IPS-18c (cell line): ENCODE data around the gene TMEM200B.
A peak's percentile ranks its signal among the peaks of the same experiment; 100 is the strongest.
"Not testable (repeated sequence)": the region's sequence is repeated elsewhere in the genome, so short reads cannot be mapped to it uniquely, and the experiment has no call there.

ENCODE experiments used
- H3K4me3 ChIP-seq: 2 replicates; pipeline ENCODE4 v1.7.0; 2013; ENCODE audit warnings: low read depth, mild to moderate bottlenecking, low read length, moderate library complexity; ENCODE audit not compliant: insufficient read depth
- H3K9me3 ChIP-seq: one replicate; pipeline ENCODE4 v1.6.1; 2013; ENCODE audit warnings: mild to moderate bottlenecking, low read length, moderate library complexity; ENCODE audit not compliant: control insufficient read depth, insufficient read depth

Gene TMEM200B

GRCh38 chr1:29145739-29146437 is 22.2 kb upstream of the TMEM200B start:
- no peak overlapping the region for H3K4me3 ChIP-seq
- no peaks in the 10 kb centered on the region for H3K9me3 ChIP-seq

GRCh38 chr1:29144178-29144577 is 20.5 kb upstream of the TMEM200B start:
- Histone ChIP-seq H3K4me3 (no peak overlapping the region), H3K9me3 (no peaks in the 10 kb centered on the region)

GRCh38 chr1:29142714-29143113 is 19.0 kb upstream of the TMEM200B start:
- H3K4me3 ChIP-seq: no peak overlapping the region
- H3K9me3 ChIP-seq: no peaks in the 10 kb centered on the region

- Histone ChIP-seq H3K9me3 (no peaks in the 10 kb centered on the region), H3K4me3 (no peak overlapping the region)
These were observed 12.8 kb upstream of the TMEM200B start for GRCh38 chr1:29136391-29136915.

GRCh38 chr1:29134695-29135028 is 11.0 kb upstream of the TMEM200B start:
- Histone ChIP-seq H3K9me3 (no peaks in the 10 kb centered on the region), H3K4me3 (no peak overlapping the region)

- H3K4me3 ChIP-seq: no peak overlapping the region
- H3K9me3 ChIP-seq: no peaks in the 10 kb centered on the region
These were observed 10.4 kb upstream of the TMEM200B start for GRCh38 chr1:29133861-29134694.

GRCh38 chr1:29131056-29131455 is 7.4 kb upstream of the TMEM200B start:
- H3K9me3 ChIP-seq, H3K4me3 ChIP-seq: not testable (repeated sequence)

GRCh38 chr1:29129916-29130315 is 6.2 kb upstream of the TMEM200B start:
- Histone ChIP-seq H3K4me3 (no peak overlapping the region), H3K9me3 (peaks cover 4% of the 10 kb centered on the region)

GRCh38 chr1:29128739-29129138 is 5.0 kb upstream of the TMEM200B start:
- Histone ChIP-seq H3K9me3 (peaks cover 4% of the 10 kb centered on the region), H3K4me3 (no peak overlapping the region)

- Histone ChIP-seq H3K4me3 (no peak overlapping the region), H3K9me3 (peaks cover 10% of the 10 kb centered on the region)
These were observed 2.5 kb upstream of the TMEM200B start for GRCh38 chr1:29126198-29126597.

- H3K4me3 ChIP-seq: no peak overlapping the region
- H3K9me3 ChIP-seq: peaks cover 10% of the 10 kb centered on the region
These were observed 2.1 kb upstream of the TMEM200B start for GRCh38 chr1:29125788-29126187.

GRCh38 chr1:29125237-29125641 is 1.5 kb upstream of the TMEM200B start:
- Histone ChIP-seq H3K4me3 (peak overlapping the region; percentile 74), H3K9me3 (peaks cover 10% of the 10 kb centered on the region)

GRCh38 chr1:29124366-29125236 is 898 bp upstream of the TMEM200B start:
- peaks cover 10% of the 10 kb centered on the region for H3K9me3 ChIP-seq
- peak overlapping the region; percentile 74 for H3K4me3 ChIP-seq

- Histone ChIP-seq H3K9me3 (peaks cover 10% of the 10 kb centered on the region), H3K4me3 (peak overlapping the region; percentile 74)
These were observed 433 bp downstream of the TMEM200B start for GRCh38 chr1:29123053-29123886.

- H3K4me3 ChIP-seq: peak overlapping the region; percentile 74
- H3K9me3 ChIP-seq: peaks cover 10% of the 10 kb centered on the region
These were observed 1.0 kb downstream of the TMEM200B start for GRCh38 chr1:29122682-29123052.

GRCh38 chr1:29121936-29122681 is 1.6 kb downstream of the TMEM200B start:
- Histone ChIP-seq H3K9me3 (peaks cover 10% of the 10 kb centered on the region), H3K4me3 (peak overlapping the region; percentile 74)
